CD4-positive, alpha-beta T cell treated with Interleukin-17A for 1 hour (primary cell): ENCODE data around the gene ZMIZ1.

ENCODE experiments used
- DNase-seq: peaks from one replicate; pipeline ENCODE4 v3.0.0-alpha.2; 2020

The ZMIZ1 gene

GRCh38 chr10:79298403-79299244, 229.9 kb downstream of the ZMIZ1 start:
- no peak for DNase-seq

- no peak for DNase-seq
Measured at GRCh38 chr10:79299397-79300241, 230.9 kb downstream of the ZMIZ1 start.

DNA sequence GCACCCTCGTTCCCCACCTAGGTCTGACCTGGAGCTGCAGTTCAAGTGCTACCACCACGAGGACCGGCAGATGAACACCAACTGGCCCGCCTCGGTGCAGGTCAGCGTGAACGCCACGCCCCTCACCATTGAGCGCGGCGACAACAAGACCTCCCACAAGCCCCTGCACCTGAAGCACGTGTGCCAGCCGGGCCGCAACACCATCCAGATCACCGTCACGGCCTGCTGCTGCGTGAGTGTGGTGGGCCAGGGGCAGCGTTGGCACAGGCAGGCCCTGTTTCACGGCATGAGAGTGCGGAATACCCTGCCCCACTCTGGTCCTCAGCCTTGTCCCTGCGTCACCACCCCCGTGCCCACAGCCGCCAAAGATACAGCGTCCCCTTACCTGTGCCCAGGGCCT, 231.9 kb downstream of the ZMIZ1 start:
- no peak for DNase-seq

- DNase-seq, result no peak
Measured at GRCh38 chr10:79301754-79302530, 233.2 kb downstream of the ZMIZ1 start.

DNA sequence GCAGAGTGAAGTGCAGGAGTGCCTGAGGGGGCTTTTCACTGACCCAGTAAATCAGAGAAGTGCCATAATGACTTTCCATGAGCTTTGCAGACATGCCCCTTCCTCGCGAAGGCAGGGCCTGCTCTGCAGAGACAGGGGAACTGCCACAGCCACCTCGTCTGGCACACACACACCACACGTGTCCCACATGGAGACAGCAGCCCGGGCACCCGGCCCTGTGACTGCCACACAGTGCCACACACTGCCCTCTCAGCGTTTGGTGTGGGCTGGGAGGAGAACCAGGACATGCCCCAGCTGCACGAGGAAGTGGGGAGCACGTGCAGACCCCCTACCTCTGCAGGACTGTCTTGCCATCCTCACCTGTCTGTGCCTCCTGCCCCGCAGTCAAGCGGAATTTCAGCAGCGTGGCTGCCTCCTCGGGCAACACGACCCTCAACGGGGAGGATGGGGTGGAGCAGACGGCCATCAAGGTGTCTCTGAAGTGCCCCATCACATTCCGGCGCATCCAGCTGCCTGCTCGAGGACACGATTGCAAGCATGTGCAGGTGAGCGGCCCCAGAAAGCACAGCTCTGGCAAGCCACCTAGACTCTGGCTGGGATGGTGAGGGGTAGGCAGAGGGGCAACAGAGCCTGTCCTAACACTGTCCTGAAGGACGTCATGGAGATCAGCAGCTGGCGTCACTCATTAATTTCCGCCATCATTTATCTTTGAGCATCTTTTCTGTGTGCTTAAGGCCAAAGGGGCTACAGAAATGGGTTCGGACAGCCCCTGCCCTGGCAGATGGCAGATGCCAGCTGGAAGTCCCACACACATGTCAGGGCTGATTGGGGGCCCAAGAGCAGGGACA, 235.1 kb downstream of the ZMIZ1 start:
- DNase-seq, result no peak

DNA sequence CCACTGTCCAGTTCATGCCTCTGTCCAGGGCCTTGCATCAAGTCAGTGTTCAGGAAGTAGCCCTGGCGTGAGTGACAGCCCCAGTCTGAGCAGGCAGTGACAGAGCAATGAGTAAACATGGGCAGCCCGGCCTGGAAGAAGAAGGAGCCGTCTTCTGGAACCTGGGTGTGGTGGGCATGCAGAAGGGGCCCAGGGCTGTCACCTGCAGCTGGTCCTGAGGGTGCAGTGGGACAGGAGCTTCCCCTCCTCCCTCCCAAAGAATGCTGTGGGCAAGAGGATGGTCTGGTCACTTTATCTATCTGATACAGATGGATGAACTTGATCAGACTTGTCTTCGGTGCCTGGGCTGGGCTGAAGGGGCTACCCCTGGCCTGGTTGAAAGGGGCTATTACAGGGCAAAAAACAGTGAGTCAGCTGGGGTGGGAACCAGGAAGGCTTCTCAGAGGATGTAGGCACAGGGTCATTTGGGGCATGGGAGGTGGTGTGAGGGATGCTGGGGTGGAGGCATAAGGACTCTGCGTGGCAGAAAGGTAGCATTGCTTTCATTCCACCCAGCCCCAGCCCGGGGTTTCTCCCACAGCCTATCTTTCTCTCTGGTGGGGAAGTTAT, 235.8 kb downstream of the ZMIZ1 start:
- DNase-seq, result no peak

DNA sequence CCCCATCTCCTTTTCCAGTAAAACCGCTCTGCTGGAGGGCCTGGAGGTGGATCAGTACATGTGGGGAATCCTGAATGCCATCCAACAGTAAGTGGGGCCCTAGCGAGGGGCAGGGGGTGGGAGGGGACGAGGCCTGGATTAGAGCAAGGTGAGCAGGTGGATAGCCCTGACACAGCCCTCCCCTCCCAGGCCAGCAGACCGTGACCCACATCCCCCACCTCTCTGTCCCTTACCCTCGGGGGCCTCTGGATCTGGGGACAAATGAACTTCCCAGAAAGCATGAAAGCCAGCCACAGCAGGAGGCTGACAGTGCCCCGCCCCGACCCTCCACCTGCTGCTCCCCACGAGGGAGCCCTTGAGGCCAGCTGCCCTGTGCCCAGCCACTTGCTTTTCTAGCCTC, 236.7 kb downstream of the ZMIZ1 start:
- DNase-seq, result no peak

DNA sequence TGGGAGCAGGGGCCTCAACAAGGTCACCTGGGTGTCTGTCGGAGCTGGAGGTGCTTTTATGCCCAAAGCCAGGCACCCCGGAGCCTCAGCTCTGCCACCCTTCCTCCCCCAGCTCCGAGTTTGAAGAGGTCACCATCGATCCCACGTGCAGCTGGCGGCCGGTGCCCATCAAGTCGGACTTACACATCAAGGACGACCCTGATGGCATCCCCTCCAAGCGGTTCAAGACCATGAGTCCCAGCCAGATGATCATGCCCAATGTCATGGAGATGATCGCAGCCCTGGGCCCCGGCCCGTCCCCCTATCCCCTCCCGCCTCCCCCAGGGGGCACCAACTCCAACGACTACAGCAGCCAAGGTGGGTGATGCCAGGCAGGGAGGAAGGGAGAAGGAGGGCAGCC, 237.2 kb downstream of the ZMIZ1 start:
- DNase-seq, result no peak

- no peak for DNase-seq
Measured at GRCh38 chr10:79306644-79307220, 238.0 kb downstream of the ZMIZ1 start.

GRCh38 chr10:79308016-79308415, 239.2 kb downstream of the ZMIZ1 start:
- DNase-seq, result no peak

- no peak for DNase-seq
Measured at GRCh38 chr10:79308969-79309665, 240.4 kb downstream of the ZMIZ1 start.

GRCh38 chr10:79310200-79310865, 241.6 kb downstream of the ZMIZ1 start:
- no peak for DNase-seq

- no peak for DNase-seq
Measured at GRCh38 chr10:79310911-79311573, 242.3 kb downstream of the ZMIZ1 start.

- no peak for DNase-seq
Measured at GRCh38 chr10:79311581-79312407, 243.0 kb downstream of the ZMIZ1 start.

DNA sequence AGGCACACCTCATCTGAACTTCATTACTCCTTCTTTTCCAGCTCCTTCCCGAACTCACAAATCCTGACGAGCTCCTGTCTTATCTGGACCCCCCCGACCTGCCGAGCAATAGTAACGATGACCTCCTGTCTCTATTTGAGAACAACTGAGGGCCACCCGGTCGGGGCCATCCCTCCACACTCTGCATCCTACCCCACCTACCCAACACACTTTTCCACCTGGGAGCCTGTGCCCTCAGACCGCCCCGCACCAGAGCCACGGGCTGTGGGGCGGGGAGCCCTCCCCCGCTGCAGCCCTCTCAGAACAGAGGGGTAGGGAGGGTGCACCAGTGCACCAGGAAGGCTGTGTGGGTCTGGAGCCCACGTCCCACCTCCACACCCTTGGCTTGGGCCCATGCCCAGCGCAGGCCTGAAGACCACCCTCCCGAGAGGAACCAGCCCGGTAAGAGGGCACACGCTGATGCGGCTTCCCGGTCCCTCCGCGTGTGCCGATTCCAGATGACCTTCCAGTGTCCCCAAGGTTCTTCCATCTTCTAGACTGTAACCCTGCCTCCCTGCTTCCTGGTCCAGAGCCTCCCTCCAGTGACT, 243.9 kb downstream of the ZMIZ1 start:
- DNase-seq, result no peak

DNA sequence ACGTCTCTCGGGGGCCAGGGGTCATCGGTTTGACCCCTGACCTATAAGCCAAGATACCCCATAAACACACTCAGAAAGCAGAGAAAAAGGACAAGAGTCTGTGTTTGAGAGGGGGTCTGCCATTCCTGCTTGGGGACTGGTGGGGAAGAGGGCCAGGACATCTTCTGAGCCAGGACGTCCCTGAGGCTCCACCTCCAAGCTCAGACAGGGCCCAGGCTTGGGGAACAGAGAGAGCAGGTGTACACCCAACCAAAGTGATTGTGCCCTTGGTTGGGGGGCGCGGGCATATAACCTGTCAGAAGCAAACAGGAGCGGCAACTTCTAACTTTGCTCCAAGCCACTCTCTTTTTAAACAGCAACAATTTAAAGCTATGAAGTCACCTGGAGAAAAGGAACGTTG, 244.6 kb downstream of the ZMIZ1 start:
- no peak for DNase-seq

- no peak for DNase-seq
Measured at GRCh38 chr10:79313911-79314439, 245.2 kb downstream of the ZMIZ1 start.
